Bronchial epithelial cell (primary cell): ENCODE measurements around the gene TXNRD2. TPM values are rescaled to one million over a fixed set of nuclear protein-coding genes. Genes with fewer than 3 reads are reported as not detected.

Experiments used
- DNase-seq: peaks from one replicate; pipeline ENCODE4 v3.0.0-alpha.2; 2010; ENCODE audit warnings: low read depth
- FAIRE-seq: peaks from 2 replicates; lab custom pipeline; 2011; peaks lifted over from hg19 to GRCh38; lab: Jason Lieb, UNC
- H3K27me3 ChIP-seq: 2 replicates; pipeline ENCODE4 v1.5.1; 2011; ENCODE audit warnings: low read length; ENCODE audit not compliant: control insufficient read depth, insufficient read depth
- H3K36me3 ChIP-seq: 2 replicates; pipeline ENCODE4 v1.5.1; 2011; ENCODE audit warnings: low read length; ENCODE audit not compliant: control insufficient read depth, insufficient read depth
- H3K4me3 ChIP-seq: 2 replicates; pipeline ENCODE4 v1.5.1; 2011; ENCODE audit warnings: mild to moderate bottlenecking, low read depth, low read length, control low read depth
- CTCF ChIP-seq: IDR thresholded peaks from 2 replicates; pipeline ENCODE4 v1.5.1; 2011; ENCODE audit warnings: mild to moderate bottlenecking, moderate library complexity, low read length, control low read depth, inconsistent platforms; ENCODE audit not compliant: insufficient read depth, severe bottlenecking
- total RNA-seq: library from RNA; depleted of rRNA; stranded (reverse); fragments of >200 nt; gene quantifications from 2 replicates; pipeline ENCODE4 v1.2.1, GENCODE V29; 2014

The TXNRD2 gene
- total RNA-seq, 1 donor from 2014 or later = 12.9 TPM

- no peak for TF ChIP-seq CTCF
- Histone ChIP-seq H3K36me3 (no peaks in the 10 kb centered on the region), H3K4me3 (no peak overlapping the region), H3K27me3 (no peaks in the 10 kb centered on the region)
- FAIRE-seq (no peak), DNase-seq (no peak)
Observed at GRCh38 chr22:19988965-19989724, 47.5 kb upstream of the TXNRD2 start.

- no peak for DNase-seq
- Histone ChIP-seq H3K36me3 (no peaks in the 10 kb centered on the region), H3K4me3 (no peak overlapping the region), H3K27me3 (no peaks in the 10 kb centered on the region)
- no peak for FAIRE-seq
- TF ChIP-seq CTCF = no peak
Observed at GRCh38 chr22:19988331-19988808, 46.8 kb upstream of the TXNRD2 start.

GRCh38 chr22:19987394-19988306 lies 46.0 kb upstream of the TXNRD2 start:
- FAIRE-seq (no peak), DNase-seq (no peak)
- Histone ChIP-seq H3K27me3 (no peaks in the 10 kb centered on the region), H3K36me3 (no peaks in the 10 kb centered on the region), H3K4me3 (no peak overlapping the region)
- TF ChIP-seq CTCF = no peak

- peak; percentile 37 for DNase-seq
- Histone ChIP-seq H3K36me3 (no peaks in the 10 kb centered on the region), H3K4me3 (peak overlapping the region; percentile 57), H3K27me3 (no peaks in the 10 kb centered on the region)
- no peak for TF ChIP-seq CTCF
- FAIRE-seq = no peak
Observed at GRCh38 chr22:19986410-19987341, 45.1 kb upstream of the TXNRD2 start.

- no peak for DNase-seq
- no peaks in the 10 kb centered on the region for H3K27me3 ChIP-seq
- no peak for FAIRE-seq
- TF ChIP-seq CTCF = no peak
- H3K36me3 ChIP-seq = no peaks in the 10 kb centered on the region
- H3K4me3 ChIP-seq = peak overlapping the region; percentile 57
Observed at GRCh38 chr22:19986011-19986409, 44.4 kb upstream of the TXNRD2 start.
